OCI-LY1 (cell line): Measurements from ENCODE around the gene APOBEC2.

Source experiments
- H2AFZ ChIP-seq: fragments of 200-600 bp; sonication (generic), shearing (Covaris generic); 2 replicates; pipeline ENCODE4 v1.6.0; 2014; ENCODE audit warnings: antibody characterized with exemption, mild to moderate bottlenecking, low read length
- H3F3A ChIP-seq: fragments of 200-600 bp; sonication (generic), shearing (Covaris generic); 2 replicates; pipeline ENCODE4 v1.6.0; 2014; ENCODE audit warnings: mild to moderate bottlenecking, antibody characterized with exemption, low read length, moderate library complexity; ENCODE audit not compliant: insufficient read depth
- H3K27ac ChIP-seq: fragments of 200-600 bp; sonication (generic); 2 replicates; pipeline ENCODE4 v1.5.1; 2014; ENCODE audit warnings: low read length, mixed run types, mild to moderate bottlenecking, low read depth; ENCODE audit not compliant: poor library complexity, severe bottlenecking
- H3K27me3 ChIP-seq: fragments of 200-600 bp; sonication (generic); 2 replicates; pipeline ENCODE4 v1.6.0; 2014; ENCODE audit warnings: antibody characterized with exemption, mild to moderate bottlenecking, low read length, moderate library complexity; ENCODE audit not compliant: insufficient read depth
- H3K36me3 ChIP-seq: fragments of 200-600 bp; sonication (generic); 2 replicates; pipeline ENCODE4 v1.6.1; 2014; ENCODE audit warnings: mild to moderate bottlenecking, antibody characterized with exemption, low read length, moderate library complexity, mixed read lengths; ENCODE audit not compliant: insufficient read depth
- H3K4me1 ChIP-seq: fragments of 200-600 bp; sonication (generic); 2 replicates; pipeline ENCODE4 v1.5.1; 2014; ENCODE audit warnings: mild to moderate bottlenecking, low read length, moderate library complexity; ENCODE audit not compliant: insufficient read depth, severe bottlenecking
- H3K4me2 ChIP-seq: fragments of 200-600 bp; sonication (generic), shearing (Covaris generic); 2 replicates; pipeline ENCODE4 v1.6.1; 2014; ENCODE audit warnings: low read length
- H3K4me3 ChIP-seq: fragments of 200-600 bp; sonication (generic); 2 replicates; pipeline ENCODE4 v1.5.1; 2014; ENCODE audit warnings: low read length, low read depth, mild to moderate bottlenecking, mixed read lengths; ENCODE audit not compliant: poor library complexity, severe bottlenecking
- H3K79me2 ChIP-seq: fragments of 200-600 bp; shearing (Covaris generic); 2 replicates; pipeline ENCODE4 v1.6.1; 2016; ENCODE audit warnings: mixed run types, low read length, mixed read lengths; ENCODE audit not compliant: insufficient read depth
- H3K9ac ChIP-seq: fragments of 200-600 bp; sonication (generic), shearing (Covaris generic); 2 replicates; pipeline ENCODE4 v1.6.1; 2014; ENCODE audit warnings: mild to moderate bottlenecking, low read length, mixed read lengths
- H3K9me2 ChIP-seq: fragments of 200-600 bp; sonication (generic), shearing (Covaris generic); 2 replicates; pipeline ENCODE4 v1.6.1; 2014; ENCODE audit warnings: low read depth, mild to moderate bottlenecking, low read length, mixed read lengths
- H3K9me3 ChIP-seq: fragments of 200-600 bp; shearing (Covaris generic); 2 replicates; pipeline ENCODE4 v1.6.1; 2014; ENCODE audit warnings: low read length, mixed read lengths
- H4K20me1 ChIP-seq: fragments of 200-600 bp; sonication (generic), shearing (Covaris generic); 2 replicates; pipeline ENCODE4 v1.6.0; 2016; ENCODE audit warnings: mild to moderate bottlenecking, low read length; ENCODE audit not compliant: insufficient read depth
- CTCF ChIP-seq: fragments of 200-600 bp; sonication (generic), shearing (Covaris generic); IDR thresholded peaks from 2 replicates; pipeline ENCODE4 v1.5.1; 2017; ENCODE audit warnings: mild to moderate bottlenecking, antibody characterized with exemption, low read length, moderate library complexity, mixed read lengths
- EZH2 ChIP-seq: fragments of 200-600 bp; sonication (generic), shearing (Covaris generic); IDR thresholded peaks from 2 replicates; pipeline ENCODE4 v1.8.0; 2017; ENCODE audit warnings: borderline replicate concordance, mixed run types, mild to moderate bottlenecking, antibody characterized with exemption, low read length, moderate library complexity, mixed read lengths

The APOBEC2 gene

DNA sequence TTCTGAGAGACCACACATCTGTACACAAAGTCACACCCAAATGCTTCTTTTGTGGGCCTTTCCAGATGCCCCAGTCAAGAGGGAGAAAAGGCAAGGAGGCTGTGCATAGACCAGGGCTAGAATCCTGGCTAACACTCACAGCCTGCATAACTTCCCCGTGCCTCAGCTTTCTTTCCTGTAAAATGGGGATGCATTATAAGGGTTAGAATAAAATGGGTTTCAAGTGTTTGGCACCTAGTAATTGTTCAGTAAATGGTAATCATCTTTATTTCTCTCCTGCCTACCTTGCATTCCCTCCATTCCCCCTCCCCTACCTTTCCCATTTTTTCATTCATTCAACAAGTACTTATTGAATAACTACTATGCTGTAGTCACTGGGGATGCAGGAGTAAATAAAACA, 43.3 kb upstream of the APOBEC2 start:
- no peaks in the 10 kb centered on the region for H3F3A ChIP-seq
- no peak overlapping the region for H3K9ac ChIP-seq
- no peaks in the 10 kb centered on the region for H3K36me3 ChIP-seq
- no peaks in the 10 kb centered on the region for H3K79me2 ChIP-seq
- no peaks in the 10 kb centered on the region for H3K4me1 ChIP-seq
- H3K27me3 ChIP-seq: 0 out of 2 replicates have a peak, but pooled peaks cover 3% of the 10 kb centered on the region
- no peaks in the 10 kb centered on the region for H3K9me2 ChIP-seq
- no peak overlapping the region for H3K4me3 ChIP-seq
- H3K9me3 ChIP-seq: no peaks in the 10 kb centered on the region
- H3K27ac ChIP-seq: no peak overlapping the region
- no peak overlapping the region for H3K4me2 ChIP-seq
- H2AFZ ChIP-seq: no peak overlapping the region
- no peak for TF ChIP-seq CTCF
- no peaks in the 10 kb centered on the region for H4K20me1 ChIP-seq

DNA sequence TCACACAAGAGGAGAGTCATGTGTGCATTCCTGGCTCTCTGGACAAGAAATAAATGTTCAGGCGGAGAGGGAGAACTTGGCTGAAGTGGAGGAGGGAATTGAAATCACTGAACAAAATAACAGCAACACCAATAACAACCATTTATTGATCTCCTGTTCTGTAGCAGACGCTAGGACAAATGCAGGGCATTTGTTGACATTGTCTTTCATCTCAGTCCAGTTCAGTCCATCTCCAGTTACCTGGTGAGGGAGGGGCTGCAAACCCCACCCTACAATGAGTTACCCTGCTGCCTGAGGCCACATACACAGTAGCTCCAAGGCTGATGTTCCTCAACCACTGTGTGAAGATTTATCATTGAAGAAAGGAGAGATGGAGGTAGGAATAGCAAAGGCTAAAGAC, 41.3 kb upstream of the APOBEC2 start:
- H3K36me3 ChIP-seq: no peaks in the 10 kb centered on the region
- H3K4me3 ChIP-seq: no peak overlapping the region
- 0 out of 2 replicates have a peak, but pooled peaks cover 3% of the 10 kb centered on the region for H3K27me3 ChIP-seq
- no peak overlapping the region for H3K4me2 ChIP-seq
- no peaks in the 10 kb centered on the region for H3F3A ChIP-seq
- TF ChIP-seq EZH2: no peak
- no peak for TF ChIP-seq CTCF
- no peak overlapping the region for H3K27ac ChIP-seq
- H3K79me2 ChIP-seq: no peaks in the 10 kb centered on the region
- no peaks in the 10 kb centered on the region for H3K9me2 ChIP-seq
- no peaks in the 10 kb centered on the region for H3K4me1 ChIP-seq
- H4K20me1 ChIP-seq: no peaks in the 10 kb centered on the region
- no peaks in the 10 kb centered on the region for H3K9me3 ChIP-seq
- H3K9ac ChIP-seq: no peak overlapping the region
- no peak overlapping the region for H2AFZ ChIP-seq

GRCh38 chr6:41013466-41014153, 39.4 kb upstream of the APOBEC2 start:
- no peak overlapping the region for H3K4me2 ChIP-seq
- no peaks in the 10 kb centered on the region for H3K4me1 ChIP-seq
- no peak overlapping the region for H3K27ac ChIP-seq
- H3K9me2 ChIP-seq: no peaks in the 10 kb centered on the region
- no peak overlapping the region for H3K4me3 ChIP-seq
- H3K36me3 ChIP-seq: no peaks in the 10 kb centered on the region
- H3K9ac ChIP-seq: no peak overlapping the region
- TF ChIP-seq CTCF (no peak), EZH2 (no peak)
- no peaks in the 10 kb centered on the region for H3K9me3 ChIP-seq
- no peaks in the 10 kb centered on the region for H3K79me2 ChIP-seq
- H3F3A ChIP-seq: no peaks in the 10 kb centered on the region
- H2AFZ ChIP-seq: no peak overlapping the region
- no peaks in the 10 kb centered on the region for H3K27me3 ChIP-seq
- H4K20me1 ChIP-seq: no peaks in the 10 kb centered on the region
